IPS-18c (cell line): ENCODE results near the gene TPCN1.

Experiments used
- H3K4me3 ChIP-seq: 2 replicates; pipeline ENCODE4 v1.7.0; 2013; ENCODE audit warnings: low read depth, mild to moderate bottlenecking, low read length, moderate library complexity; ENCODE audit not compliant: insufficient read depth
- H3K9me3 ChIP-seq: one replicate; pipeline ENCODE4 v1.6.1; 2013; ENCODE audit warnings: mild to moderate bottlenecking, low read length, moderate library complexity; ENCODE audit not compliant: control insufficient read depth, insufficient read depth

The TPCN1 gene

DNA sequence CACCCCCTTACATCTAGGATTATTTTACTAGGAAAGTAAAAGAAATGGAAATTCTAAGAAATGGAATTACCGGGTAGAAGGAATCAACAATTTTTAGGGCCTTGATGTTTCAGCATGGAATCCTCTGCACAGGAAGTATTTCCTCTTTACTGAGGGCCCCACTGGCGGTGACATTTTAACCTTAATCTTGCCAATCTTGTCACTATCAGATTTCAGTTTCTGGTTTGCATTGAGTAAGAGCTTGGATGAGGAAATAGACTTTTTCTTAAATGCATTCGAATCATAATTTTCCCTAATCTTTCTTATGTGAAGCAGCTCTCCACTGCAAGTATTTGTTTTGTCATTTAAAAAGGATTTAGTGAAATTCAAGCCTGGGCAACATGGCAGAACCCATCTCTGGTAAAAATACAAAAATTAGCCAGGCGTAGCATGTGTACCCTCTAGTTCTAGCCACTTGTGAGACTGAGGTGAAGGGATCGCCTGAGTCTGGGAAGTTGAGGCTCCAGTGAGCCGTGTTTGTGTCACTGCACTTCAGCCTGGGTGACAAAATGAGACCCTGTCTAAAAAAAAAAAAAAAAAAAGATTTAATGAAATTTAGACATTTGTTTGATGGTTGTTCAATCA, 40.7 kb downstream of the TPCN1 start:
- Histone ChIP-seq H3K4me3 (no peak overlapping the region), H3K9me3 (no peaks in the 10 kb centered on the region)

- Histone ChIP-seq H3K4me3 (no peak overlapping the region), H3K9me3 (no peaks in the 10 kb centered on the region)
These were observed 41.4 kb downstream of the TPCN1 start for GRCh38 chr12:113262710-113263109.

- no peaks in the 10 kb centered on the region for H3K9me3 ChIP-seq
- no peak overlapping the region for H3K4me3 ChIP-seq
These were observed 42.2 kb downstream of the TPCN1 start for GRCh38 chr12:113263431-113263963.

- Histone ChIP-seq H3K9me3 (no peaks in the 10 kb centered on the region), H3K4me3 (no peak overlapping the region)
These were observed 45.0 kb downstream of the TPCN1 start for GRCh38 chr12:113266106-113266895.

GRCh38 chr12:113267621-113268020, 46.4 kb downstream of the TPCN1 start:
- Histone ChIP-seq H3K9me3 (no peaks in the 10 kb centered on the region), H3K4me3 (no peak overlapping the region)

DNA sequence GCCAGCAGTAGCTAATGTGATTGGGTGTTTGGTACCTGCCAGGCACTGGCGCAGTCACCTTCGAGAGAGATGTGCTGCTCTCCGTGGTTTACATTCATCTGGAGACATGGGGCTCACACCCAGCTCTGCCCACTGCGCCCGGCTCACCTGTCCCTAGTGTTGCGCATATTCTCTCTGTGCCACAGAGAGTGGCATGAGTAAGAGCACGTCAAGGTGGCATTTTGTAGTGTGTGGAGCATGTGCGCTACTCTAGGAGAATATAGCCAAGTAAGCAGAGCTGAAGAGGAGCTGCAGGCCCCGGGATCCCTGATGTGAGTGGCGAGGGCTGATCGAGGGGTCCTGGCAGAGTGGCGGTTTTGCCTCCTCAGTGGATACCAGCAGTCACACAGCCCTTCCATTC, 46.9 kb downstream of the TPCN1 start:
- H3K9me3 ChIP-seq = no peaks in the 10 kb centered on the region
- no peak overlapping the region for H3K4me3 ChIP-seq

DNA sequence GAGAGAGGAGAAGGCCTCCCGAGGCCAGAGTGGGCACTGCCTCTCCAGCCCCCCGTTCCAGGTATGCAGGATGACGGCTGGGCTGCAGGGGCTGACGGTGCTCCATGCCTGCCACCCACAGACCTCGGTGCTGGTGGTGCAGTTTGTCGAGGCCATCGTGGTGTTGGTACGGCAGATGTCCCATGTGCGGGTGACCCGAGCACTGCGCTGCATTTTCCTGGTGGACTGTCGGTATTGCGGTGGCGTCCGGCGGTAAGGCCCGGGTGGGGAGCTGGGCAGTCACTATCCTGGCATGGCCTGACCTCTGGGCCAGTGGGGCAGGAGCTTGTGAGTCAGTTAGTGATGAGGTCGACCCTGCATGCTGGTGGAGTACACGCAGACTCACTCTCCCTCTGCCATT, 47.4 kb downstream of the TPCN1 start:
- no peak overlapping the region for H3K4me3 ChIP-seq
- H3K9me3 ChIP-seq = no peaks in the 10 kb centered on the region

DNA sequence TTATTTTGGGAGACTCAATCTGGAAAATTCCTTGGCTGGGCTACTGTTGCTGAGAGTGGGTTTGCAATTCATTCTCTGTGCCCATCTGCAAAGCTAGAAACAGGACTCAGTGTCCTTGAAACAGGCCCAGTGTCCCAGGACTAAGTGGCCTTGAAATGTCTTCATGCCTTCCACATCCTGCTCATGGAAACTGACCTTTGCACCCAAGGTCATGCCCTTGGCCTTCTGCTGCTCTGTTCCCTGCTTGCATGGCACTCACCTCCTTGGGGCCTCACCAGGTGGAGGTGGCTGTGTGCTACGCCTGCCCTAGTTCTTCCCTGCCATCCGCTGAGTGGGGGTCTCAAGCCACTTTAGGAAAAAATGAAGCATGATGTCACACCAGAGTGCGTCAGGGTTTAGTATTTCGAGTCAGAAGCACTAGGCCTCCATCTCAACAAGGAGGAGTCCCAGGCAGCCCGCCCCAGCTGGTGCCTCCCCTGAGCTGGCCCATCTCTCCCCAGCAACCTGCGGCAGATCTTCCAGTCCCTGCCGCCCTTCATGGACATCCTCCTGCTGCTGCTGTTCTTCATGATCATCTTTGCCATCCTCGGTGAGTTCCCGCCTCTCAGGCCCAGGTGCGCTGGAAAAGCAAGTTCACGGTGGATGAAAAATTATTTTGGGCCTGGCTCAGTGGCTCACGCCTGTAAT, 48.1 kb downstream of the TPCN1 start:
- H3K9me3 ChIP-seq = no peaks in the 10 kb centered on the region
- H3K4me3 ChIP-seq = no peak overlapping the region

GRCh38 chr12:113270709-113271009, 49.4 kb downstream of the TPCN1 start:
- Histone ChIP-seq H3K9me3 (no peaks in the 10 kb centered on the region), H3K4me3 (no peak overlapping the region)

DNA sequence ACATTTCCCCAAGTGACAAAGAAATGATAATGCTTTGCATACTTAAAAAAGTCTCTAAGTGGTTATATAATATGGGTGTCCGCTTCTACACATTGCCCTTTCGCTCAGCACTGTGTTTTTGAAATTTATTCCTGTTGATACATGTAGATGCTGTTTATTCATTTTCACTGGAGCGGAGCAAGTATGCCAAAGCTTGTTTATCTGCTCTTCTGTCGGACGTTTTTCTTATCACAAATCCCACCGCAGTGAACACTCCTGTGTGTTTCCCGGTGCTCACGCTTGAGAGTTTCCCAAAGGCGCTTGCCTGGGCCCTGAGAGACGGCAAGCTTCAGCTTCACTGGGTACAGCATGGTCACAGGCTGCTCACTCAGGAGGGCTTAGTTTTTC, 50.2 kb downstream of the TPCN1 start:
- Histone ChIP-seq H3K9me3 (peaks cover 2% of the 10 kb centered on the region), H3K4me3 (no peak overlapping the region)

GRCh38 chr12:113271853-113272561, 50.7 kb downstream of the TPCN1 start:
- Histone ChIP-seq H3K9me3 (peaks cover 2% of the 10 kb centered on the region), H3K4me3 (no peak overlapping the region)

DNA sequence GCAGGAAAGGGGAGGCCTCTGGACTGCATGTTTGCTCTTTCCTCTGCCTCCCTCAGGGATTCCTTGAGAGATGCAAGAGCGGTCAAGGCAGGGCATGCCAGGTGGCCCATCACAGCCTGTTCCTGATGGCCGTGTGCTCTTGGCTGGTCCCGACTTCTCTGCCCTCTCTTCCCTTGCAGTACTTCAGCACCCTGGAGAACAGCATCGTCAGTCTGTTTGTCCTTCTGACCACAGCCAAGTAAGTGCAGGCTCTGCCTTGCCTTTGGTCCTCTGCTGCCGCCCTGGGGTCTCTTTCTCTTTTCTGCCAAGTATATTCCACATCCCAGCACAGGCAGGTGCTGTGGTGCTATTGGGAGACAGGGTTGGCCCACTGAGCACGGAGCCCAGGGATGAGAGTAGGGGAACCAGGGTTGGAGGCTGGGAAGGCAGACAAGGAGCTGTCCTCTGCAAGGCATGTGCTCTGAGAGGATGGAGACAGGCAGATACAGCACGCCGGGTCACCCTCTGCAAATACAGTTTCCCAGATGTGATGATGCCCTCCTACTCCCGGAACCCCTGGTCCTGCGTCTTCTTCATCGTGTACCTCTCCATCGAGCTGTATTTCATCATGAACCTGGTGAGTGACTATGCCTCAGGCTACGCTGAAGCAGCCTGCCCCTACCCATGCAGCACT, 51.9 kb downstream of the TPCN1 start:
- H3K4me3 ChIP-seq = no peak overlapping the region

GRCh38 chr12:113274848-113275247, 53.6 kb downstream of the TPCN1 start:
- Histone ChIP-seq H3K9me3 (peaks cover 2% of the 10 kb centered on the region), H3K4me3 (no peak overlapping the region)

More for the DNA sequence above, 51.9 kb downstream of the TPCN1 start:
- H3K9me3 ChIP-seq = peaks cover 2% of the 10 kb centered on the region

GRCh38 chr12:113276306-113276705, 55.0 kb downstream of the TPCN1 start:
- H3K9me3 ChIP-seq = peaks cover 2% of the 10 kb centered on the region
- no peak overlapping the region for H3K4me3 ChIP-seq

- Histone ChIP-seq H3K4me3 (no peak overlapping the region), H3K9me3 (peaks cover 2% of the 10 kb centered on the region)
These were observed 55.8 kb downstream of the TPCN1 start for GRCh38 chr12:113276946-113277500.

DNA sequence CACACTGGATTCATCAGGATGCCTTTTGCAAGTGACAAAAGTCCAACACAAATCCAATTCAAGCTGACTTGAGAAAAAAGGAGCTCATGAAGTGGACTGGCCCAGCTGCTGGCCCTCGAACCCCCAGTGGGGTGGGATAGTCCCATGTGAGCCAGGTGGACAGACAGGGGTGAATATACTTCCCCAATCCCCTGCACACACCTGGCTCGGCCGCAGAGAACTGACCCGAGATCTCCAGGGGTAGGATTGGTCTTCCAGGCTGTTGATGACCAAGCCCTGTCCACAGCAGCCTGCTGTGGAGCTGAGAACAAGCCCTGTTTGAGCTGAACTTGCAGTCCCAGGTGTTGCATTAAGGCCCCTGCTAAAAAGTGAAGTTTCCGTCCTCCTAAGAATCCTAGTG, 56.2 kb downstream of the TPCN1 start:
- H3K9me3 ChIP-seq = peaks cover 2% of the 10 kb centered on the region
- H3K4me3 ChIP-seq = no peak overlapping the region

GRCh38 chr12:113278141-113278540, 56.9 kb downstream of the TPCN1 start:
- Histone ChIP-seq H3K4me3 (no peak overlapping the region), H3K9me3 (peaks cover 2% of the 10 kb centered on the region)
